NT2/D1 (cell line): ENCODE measurements around the gene ACRV1.

Source experiments
- DNase-seq: peaks from one replicate; pipeline ENCODE4 v3.0.0-alpha.2; 2011; ENCODE audit warnings: low read depth, low spot score
- H3K27me3 ChIP-seq: 2 replicates; pipeline ENCODE4 v1.6.0; 2011; ENCODE audit warnings: mild to moderate bottlenecking; ENCODE audit not compliant: insufficient read length, insufficient read depth
- H3K36me3 ChIP-seq: 2 replicates; pipeline ENCODE4 v1.6.1; 2011; ENCODE audit warnings: mild to moderate bottlenecking, low read length, mixed read lengths; ENCODE audit not compliant: insufficient read depth, insufficient read length
- H3K4me1 ChIP-seq: 2 replicates; pipeline ENCODE4 v1.5.1; 2011; ENCODE audit not compliant: insufficient read depth, insufficient read length
- H3K4me3 ChIP-seq: 2 replicates; pipeline ENCODE4 v1.5.1; 2011; ENCODE audit warnings: low read depth; ENCODE audit not compliant: insufficient read length
- H3K9ac ChIP-seq: 2 replicates; pipeline ENCODE4 v1.6.0; 2011; ENCODE audit warnings: low read depth; ENCODE audit not compliant: insufficient read length
- H3K9me3 ChIP-seq: 2 replicates; pipeline ENCODE4 v1.5.1; 2011; ENCODE audit warnings: mild to moderate bottlenecking, low read length; ENCODE audit not compliant: insufficient read depth
- SUZ12 ChIP-seq: IDR thresholded peaks from 2 replicates; pipeline ENCODE4 v1.6.1; 2011; ENCODE audit not compliant: insufficient read length, insufficient read depth; ENCODE audit errors: extremely low read depth
- YY1 ChIP-seq: IDR thresholded peaks from 2 replicates; pipeline ENCODE4 v1.6.1; 2011; ENCODE audit not compliant: insufficient read length, insufficient read depth
- ZNF274 ChIP-seq: IDR thresholded peaks from 2 replicates; pipeline ENCODE4 v1.6.1; 2011; ENCODE audit warnings: mild to moderate bottlenecking, low read depth, low read length

Gene ACRV1

GRCh38 chr11:125694951-125695350 is 14.3 kb upstream of the ACRV1 start:
- Histone ChIP-seq H3K9ac (no peak overlapping the region), H3K4me1 (peaks cover 3% of the 10 kb centered on the region), H3K9me3 (no peaks in the 10 kb centered on the region), H3K4me3 (no peak overlapping the region), H3K36me3 (no peaks in the 10 kb centered on the region), H3K27me3 (no peaks in the 10 kb centered on the region)
- no peak for TF ChIP-seq YY1
- no peak for TF ChIP-seq ZNF274
- TF ChIP-seq SUZ12 = no peak
- no peak for DNase-seq

- no peak overlapping the region for H3K4me3 ChIP-seq
- peaks cover 3% of the 10 kb centered on the region for H3K4me1 ChIP-seq
- no peaks in the 10 kb centered on the region for H3K9me3 ChIP-seq
- H3K27me3 ChIP-seq = no peaks in the 10 kb centered on the region
- H3K36me3 ChIP-seq = no peaks in the 10 kb centered on the region
- TF ChIP-seq ZNF274 (no peak), YY1 (no peak), SUZ12 (no peak)
- no peak for DNase-seq
- no peak overlapping the region for H3K9ac ChIP-seq
Observed at GRCh38 chr11:125692887-125693286, 12.2 kb upstream of the ACRV1 start.

- TF ChIP-seq ZNF274 (no peak), SUZ12 (no peak), YY1 (no peak)
- Histone ChIP-seq H3K4me3 (no peak overlapping the region), H3K9ac (no peak overlapping the region), H3K36me3 (no peaks in the 10 kb centered on the region), H3K4me1 (no peaks in the 10 kb centered on the region), H3K27me3 (no peaks in the 10 kb centered on the region), H3K9me3 (no peaks in the 10 kb centered on the region)
- no peak for DNase-seq
Observed at GRCh38 chr11:125690006-125690405, 9.4 kb upstream of the ACRV1 start.

GRCh38 chr11:125689274-125689859 is 8.7 kb upstream of the ACRV1 start:
- TF ChIP-seq ZNF274 = no peak
- TF ChIP-seq SUZ12 = no peak
- no peak for TF ChIP-seq YY1
- H3K4me3 ChIP-seq = no peak overlapping the region
- no peak overlapping the region for H3K9ac ChIP-seq
- no peaks in the 10 kb centered on the region for H3K4me1 ChIP-seq
- no peak for DNase-seq
- H3K9me3 ChIP-seq = no peaks in the 10 kb centered on the region
- H3K36me3 ChIP-seq = no peaks in the 10 kb centered on the region
- no peaks in the 10 kb centered on the region for H3K27me3 ChIP-seq

GRCh38 chr11:125688632-125689031 is 8.0 kb upstream of the ACRV1 start:
- no peak overlapping the region for H3K4me3 ChIP-seq
- H3K9me3 ChIP-seq = no peaks in the 10 kb centered on the region
- H3K27me3 ChIP-seq = no peaks in the 10 kb centered on the region
- H3K9ac ChIP-seq = no peak overlapping the region
- no peak for DNase-seq
- TF ChIP-seq YY1 = no peak
- TF ChIP-seq ZNF274 = no peak
- TF ChIP-seq SUZ12 = no peak
- no peaks in the 10 kb centered on the region for H3K36me3 ChIP-seq
- H3K4me1 ChIP-seq = no peaks in the 10 kb centered on the region

- Histone ChIP-seq H3K4me3 (no peak overlapping the region), H3K27me3 (no peaks in the 10 kb centered on the region), H3K36me3 (no peaks in the 10 kb centered on the region), H3K4me1 (no peaks in the 10 kb centered on the region), H3K9me3 (no peaks in the 10 kb centered on the region), H3K9ac (no peak overlapping the region)
- TF ChIP-seq SUZ12 = no peak
- TF ChIP-seq YY1 = no peak
- no peak for TF ChIP-seq ZNF274
- DNase-seq = no peak
Observed at GRCh38 chr11:125688066-125688465, 7.4 kb upstream of the ACRV1 start.

GRCh38 chr11:125685228-125685627 is 4.6 kb upstream of the ACRV1 start:
- TF ChIP-seq ZNF274 = no peak
- TF ChIP-seq YY1 = no peak
- TF ChIP-seq SUZ12 = no peak
- no peak for DNase-seq
- H3K4me3 ChIP-seq = no peak overlapping the region
- peaks cover 7% of the 10 kb centered on the region for H3K36me3 ChIP-seq
- no peaks in the 10 kb centered on the region for H3K4me1 ChIP-seq
- no peaks in the 10 kb centered on the region for H3K9me3 ChIP-seq
- no peak overlapping the region for H3K9ac ChIP-seq
- H3K27me3 ChIP-seq = no peaks in the 10 kb centered on the region

- H3K36me3 ChIP-seq = peaks cover 42% of the 10 kb centered on the region
- no peak for DNase-seq
- TF ChIP-seq ZNF274 (no peak), SUZ12 (no peak), YY1 (no peak)
Observed at GRCh38 chr11:125679837-125680236, 810 bp downstream of the ACRV1 start.

More at GRCh38 chr11:125679837-125680236, 810 bp downstream of the ACRV1 start:
- H3K27me3 ChIP-seq = no peaks in the 10 kb centered on the region
- no peaks in the 10 kb centered on the region for H3K4me1 ChIP-seq
- no peak overlapping the region for H3K4me3 ChIP-seq
- no peaks in the 10 kb centered on the region for H3K9me3 ChIP-seq
- H3K9ac ChIP-seq = no peak overlapping the region
